SK-N-MC (cell line): ENCODE results near the gene PDZD8.

Experiments
- EZH2 ChIP-seq: fragments of 200-600 bp; sonication (generic); IDR thresholded peaks from one replicate; pipeline ENCODE4 v1.6.1; 2017; ENCODE audit warnings: antibody characterized with exemption
- POLR2AphosphoS5 ChIP-seq: IDR thresholded peaks from 2 replicates; pipeline ENCODE4 v1.6.1; 2012; ENCODE audit warnings: mild to moderate bottlenecking, low read depth, low read length, borderline replicate concordance

GRCh38 chr10:117351996-117352395 lies 23.2 kb downstream of the PDZD8 start:
- TF ChIP-seq POLR2AphosphoS5 (no peak), EZH2 (no peak)
